Measurements from ENCODE around the gene BHMT2.

BHMT2 gene

GRCh38 chr5:79070350-79070667 lies 742 bp downstream of the BHMT2 start:
- peak overlapping the region; percentile 84 for H3K4me3 ChIP-seq (ENCODE audit: low read length)
- no peaks in the 10 kb centered on the region for H3K27me3 ChIP-seq (replicated peaks; ENCODE audit: control insufficient read depth, insufficient read depth, low read length)
- H3K9ac ChIP-seq (ENCODE audit: low read length): peak overlapping the region; percentile 84
- DNase-seq (ENCODE audit: low read depth): peak; percentile 38
- peaks cover 14% of the 10 kb centered on the region for H3K9me3 ChIP-seq (ENCODE audit: control insufficient read depth, low read length)
- H3K4me1 ChIP-seq (ENCODE audit: control insufficient read depth, insufficient read depth, low read length): peaks cover 13% of the 10 kb centered on the region
- H3K36me3 ChIP-seq (ENCODE audit: control insufficient read depth, insufficient read depth, low read length, severe bottlenecking): no peaks in the 10 kb centered on the region

GRCh38 chr5:79074641-79075040 lies 5.1 kb downstream of the BHMT2 start:
- peak; percentile 4 for DNase-seq (ENCODE audit: low read depth)
- Histone ChIP-seq H3K36me3 (ENCODE audit: control insufficient read depth, insufficient read depth, low read length, severe bottlenecking) (peaks cover 5% of the 10 kb centered on the region), H3K27me3 (replicated peaks; ENCODE audit: control insufficient read depth, insufficient read depth, low read length) (no peaks in the 10 kb centered on the region), H3K4me3 (ENCODE audit: low read length) (no peak overlapping the region), H3K9me3 (ENCODE audit: control insufficient read depth, low read length) (peaks cover 14% of the 10 kb centered on the region), H3K9ac (ENCODE audit: low read length) (no peak overlapping the region), H3K4me1 (ENCODE audit: control insufficient read depth, insufficient read depth, low read length) (peaks cover 15% of the 10 kb centered on the region)

GRCh38 chr5:79075646-79076426 lies 6.3 kb downstream of the BHMT2 start:
- Histone ChIP-seq H3K4me3 (ENCODE audit: low read length) (no peak overlapping the region), H3K9me3 (ENCODE audit: control insufficient read depth, low read length) (peaks cover 14% of the 10 kb centered on the region), H3K27me3 (replicated peaks; ENCODE audit: control insufficient read depth, insufficient read depth, low read length) (no peaks in the 10 kb centered on the region), H3K4me1 (ENCODE audit: control insufficient read depth, insufficient read depth, low read length) (peaks cover 12% of the 10 kb centered on the region), H3K36me3 (ENCODE audit: control insufficient read depth, insufficient read depth, low read length, severe bottlenecking) (peaks cover 15% of the 10 kb centered on the region), H3K9ac (ENCODE audit: low read length) (no peak overlapping the region)
- DNase-seq (ENCODE audit: low read depth): no peak

- Histone ChIP-seq H3K9me3 (ENCODE audit: control insufficient read depth, low read length) (peaks cover 14% of the 10 kb centered on the region), H3K4me1 (ENCODE audit: control insufficient read depth, insufficient read depth, low read length) (peaks cover 12% of the 10 kb centered on the region), H3K9ac (ENCODE audit: low read length) (no peak overlapping the region), H3K36me3 (ENCODE audit: control insufficient read depth, insufficient read depth, low read length, severe bottlenecking) (peaks cover 17% of the 10 kb centered on the region), H3K27me3 (replicated peaks; ENCODE audit: control insufficient read depth, insufficient read depth, low read length) (no peaks in the 10 kb centered on the region), H3K4me3 (ENCODE audit: low read length) (no peak overlapping the region)
- no peak for DNase-seq (ENCODE audit: low read depth)
Observed at GRCh38 chr5:79076819-79077218, 7.3 kb downstream of the BHMT2 start.

- H3K4me3 ChIP-seq (ENCODE audit: low read length): no peak overlapping the region
- H3K9ac ChIP-seq (ENCODE audit: low read length): no peak overlapping the region
- no peaks in the 10 kb centered on the region for H3K27me3 ChIP-seq (replicated peaks; ENCODE audit: control insufficient read depth, insufficient read depth, low read length)
- peaks cover 17% of the 10 kb centered on the region for H3K36me3 ChIP-seq (ENCODE audit: control insufficient read depth, insufficient read depth, low read length, severe bottlenecking)
- peaks cover 14% of the 10 kb centered on the region for H3K9me3 ChIP-seq (ENCODE audit: control insufficient read depth, low read length)
- peaks cover 12% of the 10 kb centered on the region for H3K4me1 ChIP-seq (ENCODE audit: control insufficient read depth, insufficient read depth, low read length)
- no peak for DNase-seq (ENCODE audit: low read depth)
Observed at GRCh38 chr5:79077680-79078365, 8.3 kb downstream of the BHMT2 start.

- peaks cover 6% of the 10 kb centered on the region for H3K4me1 ChIP-seq (ENCODE audit: control insufficient read depth, insufficient read depth, low read length)
- H3K9ac ChIP-seq (ENCODE audit: low read length): no peak overlapping the region
- H3K27me3 ChIP-seq (replicated peaks; ENCODE audit: control insufficient read depth, insufficient read depth, low read length): no peaks in the 10 kb centered on the region
- no peaks in the 10 kb centered on the region for H3K9me3 ChIP-seq (ENCODE audit: control insufficient read depth, low read length)
- H3K36me3 ChIP-seq (ENCODE audit: control insufficient read depth, insufficient read depth, low read length, severe bottlenecking): peaks cover 26% of the 10 kb centered on the region
- DNase-seq (ENCODE audit: low read depth): no peak
- H3K4me3 ChIP-seq (ENCODE audit: low read length): no peak overlapping the region
Observed at GRCh38 chr5:79080804-79081203, 11.2 kb downstream of the BHMT2 start.

GRCh38 chr5:79081779-79082178 lies 12.2 kb downstream of the BHMT2 start:
- Histone ChIP-seq H3K4me1 (ENCODE audit: control insufficient read depth, insufficient read depth, low read length) (peaks cover under 1% of the 10 kb centered on the region), H3K27me3 (replicated peaks; ENCODE audit: control insufficient read depth, insufficient read depth, low read length) (no peaks in the 10 kb centered on the region), H3K9me3 (ENCODE audit: control insufficient read depth, low read length) (no peaks in the 10 kb centered on the region), H3K36me3 (ENCODE audit: control insufficient read depth, insufficient read depth, low read length, severe bottlenecking) (peaks cover 30% of the 10 kb centered on the region), H3K9ac (ENCODE audit: low read length) (no peak overlapping the region), H3K4me3 (ENCODE audit: low read length) (no peak overlapping the region)
- DNase-seq (ENCODE audit: low read depth): no peak

- H3K4me3 ChIP-seq (ENCODE audit: low read length): no peak overlapping the region
- H3K4me1 ChIP-seq (ENCODE audit: control insufficient read depth, insufficient read depth, low read length): no peaks in the 10 kb centered on the region
- H3K36me3 ChIP-seq (ENCODE audit: control insufficient read depth, insufficient read depth, low read length, severe bottlenecking): peaks cover 13% of the 10 kb centered on the region
- DNase-seq (ENCODE audit: low read depth): no peak
- H3K27me3 ChIP-seq (replicated peaks; ENCODE audit: control insufficient read depth, insufficient read depth, low read length): no peaks in the 10 kb centered on the region
- H3K9ac ChIP-seq (ENCODE audit: low read length): no peak overlapping the region
- H3K9me3 ChIP-seq (ENCODE audit: control insufficient read depth, low read length): no peaks in the 10 kb centered on the region
Observed at GRCh38 chr5:79086116-79086515, 16.5 kb downstream of the BHMT2 start.

GRCh38 chr5:79088507-79088906 lies 18.9 kb downstream of the BHMT2 start:
- Histone ChIP-seq H3K27me3 (replicated peaks; ENCODE audit: control insufficient read depth, insufficient read depth, low read length) (no peaks in the 10 kb centered on the region), H3K9me3 (ENCODE audit: control insufficient read depth, low read length) (no peaks in the 10 kb centered on the region), H3K4me3 (ENCODE audit: low read length) (no peak overlapping the region), H3K4me1 (ENCODE audit: control insufficient read depth, insufficient read depth, low read length) (no peaks in the 10 kb centered on the region), H3K9ac (ENCODE audit: low read length) (no peak overlapping the region), H3K36me3 (ENCODE audit: control insufficient read depth, insufficient read depth, low read length, severe bottlenecking) (peaks cover 7% of the 10 kb centered on the region)
- no peak for DNase-seq (ENCODE audit: low read depth)

- H3K4me1 ChIP-seq (ENCODE audit: control insufficient read depth, insufficient read depth, low read length): no peaks in the 10 kb centered on the region
- H3K9me3 ChIP-seq (ENCODE audit: control insufficient read depth, low read length): no peaks in the 10 kb centered on the region
- peaks cover 3% of the 10 kb centered on the region for H3K36me3 ChIP-seq (ENCODE audit: control insufficient read depth, insufficient read depth, low read length, severe bottlenecking)
- no peak overlapping the region for H3K9ac ChIP-seq (ENCODE audit: low read length)
- no peaks in the 10 kb centered on the region for H3K27me3 ChIP-seq (replicated peaks; ENCODE audit: control insufficient read depth, insufficient read depth, low read length)
- H3K4me3 ChIP-seq (ENCODE audit: low read length): no peak overlapping the region
- peak; percentile 26 for DNase-seq (ENCODE audit: low read depth)
Observed at GRCh38 chr5:79091064-79091463, 21.5 kb downstream of the BHMT2 start.

- Histone ChIP-seq H3K4me1 (ENCODE audit: control insufficient read depth, insufficient read depth, low read length) (no peaks in the 10 kb centered on the region), H3K27me3 (replicated peaks; ENCODE audit: control insufficient read depth, insufficient read depth, low read length) (no peaks in the 10 kb centered on the region), H3K36me3 (ENCODE audit: control insufficient read depth, insufficient read depth, low read length, severe bottlenecking) (no peaks in the 10 kb centered on the region), H3K9me3 (ENCODE audit: control insufficient read depth, low read length) (no peaks in the 10 kb centered on the region), H3K9ac (ENCODE audit: low read length) (no peak overlapping the region), H3K4me3 (ENCODE audit: low read length) (no peak overlapping the region)
- DNase-seq (ENCODE audit: low read depth): no peak
Observed at GRCh38 chr5:79093762-79094161, 24.2 kb downstream of the BHMT2 start.

All from adipocyte (in vitro differentiated cells).